ENCODE data around the gene C1QTNF1. TPM values are rescaled to one million over a fixed set of nuclear protein-coding genes. Genes with fewer than 3 reads are reported as not detected.

The C1QTNF1 gene
- total RNA-seq, 8 experiments from 2014 or later: 0.25 to 51.1 (median 2.7) TPM

DNA sequence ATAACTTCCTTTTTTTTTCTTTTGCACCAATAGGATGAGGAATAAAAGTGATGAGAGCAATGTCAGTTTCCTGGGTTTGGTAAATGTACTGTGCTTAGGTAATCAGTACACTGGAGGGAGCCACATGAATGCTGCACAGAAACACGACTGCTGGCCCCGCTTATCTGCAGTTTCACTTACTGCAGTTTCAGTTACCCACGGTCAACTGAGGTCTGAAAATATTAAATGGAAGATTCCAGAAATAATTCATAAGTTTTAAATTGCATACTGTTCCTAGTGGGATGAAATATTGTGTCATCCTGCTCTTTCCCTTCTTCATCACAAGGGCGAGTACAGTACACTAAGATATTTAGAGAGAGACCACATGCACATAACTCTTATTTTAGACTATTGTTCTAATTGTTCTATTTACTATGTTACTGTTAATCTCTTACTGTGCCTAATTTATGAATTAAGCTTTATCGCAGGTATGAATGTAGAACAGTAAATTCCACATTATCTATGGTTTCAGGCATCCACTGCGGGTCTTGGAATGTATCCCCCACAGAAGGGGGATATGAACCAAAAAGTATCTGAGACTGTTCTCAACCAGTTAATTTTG is 37.8 kb upstream of the C1QTNF1 start:
- in situ Hi-C loops (cut with MboI; ENCODE audit: low pct_unique_long_range_greater_than_20kb in 2 of 9, low sequenced_read_pairs in 9 of 9, unreplicated experiment in 9 of 9): no loop called here
- Histone ChIP-seq H3K27ac (no peak overlapping the region), H3K4me3 (no peak overlapping the region), H3K4me1 (replicated peaks in 1 of 2) (peaks cover 9 to 12% of the 10 kb centered on the region in 2 donors)
- peak in 7 of 8 experiments; percentile 30 to 68 (median 49) for ATAC-seq (replicated peaks in 6 of 8)
- WGBS, 10 experiments: 0 to 95% (median 81%) methylated on average over 1 to 6 of the region's 6 CpGs

DNA sequence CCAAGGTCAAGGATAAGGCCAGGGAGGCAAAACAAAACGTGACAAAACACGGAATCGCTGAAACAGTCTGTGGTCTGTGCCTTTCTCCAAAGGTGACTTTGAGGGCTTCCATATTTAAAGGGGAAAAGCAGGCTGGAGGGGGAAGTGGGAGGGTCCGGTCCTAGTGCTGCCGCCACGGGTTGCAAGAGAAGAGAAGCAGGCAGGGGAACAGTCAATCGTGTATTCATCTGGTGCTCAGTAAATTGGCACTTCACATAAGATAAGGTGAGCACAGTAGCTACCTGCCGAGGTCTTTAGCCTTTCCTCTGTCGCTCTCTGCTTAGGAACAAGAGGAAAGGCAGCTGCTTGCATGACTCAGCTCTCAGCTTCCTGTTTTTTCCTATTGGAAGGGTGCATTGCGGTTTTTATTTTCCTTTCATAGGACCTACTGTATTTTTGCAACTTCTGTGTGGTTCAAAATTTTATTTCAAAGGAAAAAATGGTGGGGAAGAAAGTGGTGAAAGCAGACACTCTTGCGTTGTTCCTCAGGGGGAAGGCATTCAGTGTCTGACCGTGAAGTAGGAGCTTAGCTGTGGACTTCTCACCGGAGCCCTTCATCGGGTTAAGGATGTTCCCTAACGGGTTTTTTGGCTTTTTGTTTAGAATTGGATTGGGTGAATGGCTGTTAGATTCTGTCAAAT is 37.2 kb upstream of the C1QTNF1 start:
- Histone ChIP-seq H3K4me3 (no peak overlapping the region), H3K4me1 (replicated peaks in 1 of 2) (peaks cover 8 to 9% of the 10 kb centered on the region in 2 donors), H3K27ac (no peak overlapping the region)
- peak; percentile 24 to 63 (median 50) for ATAC-seq (replicated peaks in 6 of 8)
- in situ Hi-C loops (cut with MboI; ENCODE audit: low pct_unique_long_range_greater_than_20kb in 2 of 9, low sequenced_read_pairs in 9 of 9, unreplicated experiment in 9 of 9): no loop called here
- 7 to 59% (median 37%) methylated on average over 5 to 12 of the region's 15 CpGs for WGBS, 10 experiments

DNA sequence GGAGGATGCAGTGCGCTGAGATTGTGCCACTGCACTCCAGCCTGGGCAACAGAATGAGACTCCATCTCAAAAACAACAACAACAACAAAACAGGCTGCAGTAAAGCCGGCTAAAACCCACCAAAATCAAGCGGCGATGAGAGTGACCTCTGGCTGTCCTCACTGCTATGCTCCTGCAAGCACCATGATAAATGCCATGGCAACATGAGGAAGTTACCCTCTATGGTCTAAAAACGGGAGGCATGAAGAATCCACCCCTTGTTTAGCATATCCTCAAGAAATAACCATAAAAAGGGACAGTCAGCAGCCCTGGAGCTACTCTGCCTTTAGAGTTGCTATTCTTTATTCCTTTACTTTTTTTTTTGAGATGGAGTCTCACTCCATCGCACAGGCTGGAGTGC is 35.8 kb upstream of the C1QTNF1 start:
- 72 to 100% (median 82%) methylated on average over 1 to 5 of the region's 6 CpGs; no CpG with 5 or more reads in 2 of the 10 experiments for WGBS, 10 experiments
- Histone ChIP-seq H3K4me1 (replicated peaks in 1 of 2) (peaks cover 8 to 9% of the 10 kb centered on the region in 2 donors), H3K4me3 (no peak overlapping the region), H3K27ac (no peak overlapping the region)
- ATAC-seq (replicated peaks in 6 of 8): peak in 3 of 8 experiments; percentile 10 to 44 (median 36)
- in situ Hi-C loops (cut with MboI; ENCODE audit: low pct_unique_long_range_greater_than_20kb in 2 of 9, low sequenced_read_pairs in 9 of 9, unreplicated experiment in 9 of 9): no loop called here

DNA sequence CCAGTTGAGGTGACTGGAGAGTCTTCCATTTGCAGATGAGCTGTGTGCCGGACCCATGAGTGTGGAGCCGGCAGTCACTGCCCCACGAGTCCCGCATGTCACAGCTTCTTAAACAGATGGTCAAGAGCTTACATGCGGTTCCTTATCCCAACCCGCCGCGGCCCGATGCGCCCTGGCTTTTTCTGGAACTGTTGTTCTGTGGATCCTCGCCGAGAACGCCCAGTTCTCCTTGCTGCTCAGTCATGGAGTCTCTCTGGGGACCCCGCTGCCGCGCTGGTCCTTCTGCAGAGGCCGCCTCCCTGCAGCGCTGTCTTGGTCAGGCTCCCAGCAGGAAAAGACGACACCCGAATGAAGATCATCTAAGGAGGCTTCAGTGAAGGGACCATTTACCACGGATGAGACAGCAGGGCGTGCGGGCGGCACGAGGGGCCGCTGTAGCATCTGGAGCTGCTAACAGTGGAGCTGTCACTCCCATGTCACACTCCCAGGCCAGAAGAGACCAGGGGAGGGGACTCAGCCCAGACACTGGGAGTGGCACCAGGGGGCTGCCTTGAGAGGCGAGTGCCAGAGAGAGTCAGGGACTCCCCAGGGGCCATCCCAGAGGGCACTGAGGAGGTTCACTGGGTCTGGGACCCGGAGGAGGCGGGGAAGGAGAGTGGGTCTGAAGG is 33.5 kb upstream of the C1QTNF1 start:
- H3K27ac ChIP-seq: no peak overlapping the region
- H3K4me3 ChIP-seq: no peak overlapping the region
- in situ Hi-C loops (cut with MboI; ENCODE audit: low pct_unique_long_range_greater_than_20kb in 2 of 9, low sequenced_read_pairs in 9 of 9, unreplicated experiment in 9 of 9): no loop called here
- WGBS, 10 experiments: 80 to 100% (median 97%) methylated on average over 2 to 18 of the region's 29 CpGs; no CpG with 5 or more reads in 3 of the 10 experiments
- ATAC-seq (replicated peaks in 6 of 8): no peak
- peaks cover 9 to 12% of the 10 kb centered on the region in 2 donors for H3K4me1 ChIP-seq (replicated peaks in 1 of 2)

DNA sequence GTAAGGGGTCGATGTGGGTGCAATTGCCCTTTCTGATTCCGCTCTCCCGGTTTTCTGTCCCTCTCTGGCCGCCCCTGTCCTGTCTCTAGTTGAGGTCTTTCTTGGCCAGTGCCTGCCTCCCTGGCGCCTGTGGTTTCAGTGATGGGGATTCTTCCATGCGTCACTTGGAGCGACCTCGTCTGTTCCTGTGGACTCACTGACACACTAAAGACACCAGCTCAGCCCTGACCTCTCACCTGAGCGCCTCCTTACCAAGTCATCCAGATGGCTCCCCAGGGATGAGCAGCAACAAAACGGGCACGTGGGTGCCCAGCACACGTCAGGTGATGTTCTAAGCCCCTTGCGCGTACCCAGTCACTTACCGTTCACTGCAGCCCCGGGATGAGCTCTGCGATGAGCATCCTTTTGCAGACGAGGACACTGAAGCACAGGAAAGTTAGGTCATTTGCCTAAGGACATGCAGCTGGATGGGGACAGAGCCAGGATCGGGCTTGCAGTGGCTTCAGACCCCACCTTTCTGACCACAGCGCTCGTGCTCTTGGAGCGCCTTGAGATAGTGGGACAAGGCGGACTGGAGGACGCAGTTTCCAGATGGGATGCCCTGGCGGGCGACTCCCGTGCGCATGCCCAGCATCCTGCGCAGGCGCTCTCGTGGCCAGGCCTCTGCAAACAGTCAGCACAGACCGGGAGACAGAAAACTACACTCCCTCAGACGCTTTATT is 32.8 kb upstream of the C1QTNF1 start:
- in situ Hi-C loops (cut with MboI; ENCODE audit: low pct_unique_long_range_greater_than_20kb in 2 of 9, low sequenced_read_pairs in 9 of 9, unreplicated experiment in 9 of 9): no loop called here
- WGBS, 10 experiments: 84 to 100% (median 92%) methylated on average over 2 to 13 of the region's 33 CpGs; no CpG with 5 or more reads in 2 of the 10 experiments
- peaks cover 7 to 12% of the 10 kb centered on the region in 2 donors for H3K4me1 ChIP-seq (replicated peaks in 1 of 2)
- peak in 1 of 8 experiments; percentile 22 for ATAC-seq (replicated peaks in 6 of 8)
- no peak overlapping the region for H3K4me3 ChIP-seq
- H3K27ac ChIP-seq: no peak overlapping the region

DNA sequence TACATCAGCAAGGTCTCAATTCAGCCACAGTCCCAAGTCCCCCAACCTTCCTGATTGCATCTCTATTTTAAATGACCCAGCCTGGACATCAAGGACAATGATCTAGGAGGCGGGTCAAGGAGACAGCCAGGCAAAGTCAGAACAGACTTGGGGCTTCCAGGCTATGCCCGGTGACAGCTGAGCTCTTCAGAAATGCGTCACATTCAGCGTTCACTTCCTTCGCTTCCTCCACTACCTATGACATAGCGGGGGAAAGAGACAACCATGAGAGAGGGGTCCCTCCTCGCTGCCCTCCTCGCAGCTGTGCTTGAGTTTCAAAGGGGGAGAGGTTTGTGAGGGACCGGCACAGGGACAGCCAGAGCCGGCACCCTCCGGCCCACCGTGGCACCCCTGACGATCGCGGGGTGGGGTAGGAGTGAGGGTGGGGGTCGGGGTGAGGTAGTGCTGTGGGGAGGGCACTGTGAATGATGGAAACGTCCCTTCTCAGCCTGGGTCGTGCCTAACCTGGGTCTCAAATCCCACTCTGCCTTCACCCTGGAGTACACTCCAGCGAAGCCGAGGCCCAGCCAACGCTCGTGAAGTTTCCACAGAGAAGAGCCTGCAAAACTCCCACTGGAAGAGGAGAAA is 31.9 kb upstream of the C1QTNF1 start:
- in situ Hi-C loops (cut with MboI; ENCODE audit: low pct_unique_long_range_greater_than_20kb in 2 of 9, low sequenced_read_pairs in 9 of 9, unreplicated experiment in 9 of 9): no loop called here
- Histone ChIP-seq H3K4me3 (no peak overlapping the region), H3K4me1 (replicated peaks in 1 of 2) (peaks cover 0 to 4% of the 10 kb centered on the region in 2 donors), H3K27ac (no peak overlapping the region)
- no peak for ATAC-seq (replicated peaks in 6 of 8)
- 89 to 100% (median 98%) methylated on average over 1 to 10 of the region's 22 CpGs; no CpG with 5 or more reads in 2 of the 10 experiments for WGBS, 10 experiments

DNA sequence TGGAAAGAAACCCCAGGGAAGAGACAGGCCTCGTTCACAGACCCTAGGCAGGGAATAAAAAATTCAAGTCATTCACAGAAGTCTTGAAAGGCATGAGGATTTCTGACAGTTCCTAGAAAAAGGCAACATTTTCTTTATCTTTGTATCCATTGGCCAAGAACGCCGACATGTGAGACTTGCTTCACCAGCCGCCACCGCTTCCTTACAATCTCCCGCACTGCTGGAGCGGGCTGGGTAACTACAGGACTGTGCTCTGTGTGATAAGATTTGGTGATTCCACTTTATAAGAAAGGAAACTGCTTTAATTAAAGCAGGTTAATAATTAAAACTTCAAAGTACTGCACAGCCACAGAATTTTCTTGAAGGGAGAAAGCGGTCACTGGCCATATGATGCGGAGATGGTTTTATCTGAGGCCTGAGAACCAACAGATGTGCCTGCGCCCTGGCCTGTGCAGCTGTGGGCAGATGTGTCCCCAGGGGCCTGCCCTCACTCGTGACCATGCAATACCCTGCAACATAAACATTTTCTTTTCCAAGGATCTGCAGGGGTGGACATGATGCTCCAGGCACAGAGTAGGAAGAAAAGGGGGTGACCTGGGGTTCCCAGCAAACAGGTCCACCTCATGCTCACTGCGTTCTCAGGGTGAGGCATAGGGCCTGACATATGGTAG is 31.3 kb upstream of the C1QTNF1 start:
- in situ Hi-C loops (cut with MboI; ENCODE audit: low pct_unique_long_range_greater_than_20kb in 2 of 9, low sequenced_read_pairs in 9 of 9, unreplicated experiment in 9 of 9): no loop called here
- Histone ChIP-seq H3K27ac (no peak overlapping the region), H3K4me3 (no peak overlapping the region), H3K4me1 (replicated peaks in 1 of 2) (peaks cover 0 to 4% of the 10 kb centered on the region in 2 donors)
- peak in 4 of 8 experiments; percentile 7 to 24 (median 12) for ATAC-seq (replicated peaks in 6 of 8)
- WGBS, 10 experiments: 42 to 100% (median 88%) methylated on average over 1 to 11 of the region's 12 CpGs; no CpG with 5 or more reads in 2 of the 10 experiments

DNA sequence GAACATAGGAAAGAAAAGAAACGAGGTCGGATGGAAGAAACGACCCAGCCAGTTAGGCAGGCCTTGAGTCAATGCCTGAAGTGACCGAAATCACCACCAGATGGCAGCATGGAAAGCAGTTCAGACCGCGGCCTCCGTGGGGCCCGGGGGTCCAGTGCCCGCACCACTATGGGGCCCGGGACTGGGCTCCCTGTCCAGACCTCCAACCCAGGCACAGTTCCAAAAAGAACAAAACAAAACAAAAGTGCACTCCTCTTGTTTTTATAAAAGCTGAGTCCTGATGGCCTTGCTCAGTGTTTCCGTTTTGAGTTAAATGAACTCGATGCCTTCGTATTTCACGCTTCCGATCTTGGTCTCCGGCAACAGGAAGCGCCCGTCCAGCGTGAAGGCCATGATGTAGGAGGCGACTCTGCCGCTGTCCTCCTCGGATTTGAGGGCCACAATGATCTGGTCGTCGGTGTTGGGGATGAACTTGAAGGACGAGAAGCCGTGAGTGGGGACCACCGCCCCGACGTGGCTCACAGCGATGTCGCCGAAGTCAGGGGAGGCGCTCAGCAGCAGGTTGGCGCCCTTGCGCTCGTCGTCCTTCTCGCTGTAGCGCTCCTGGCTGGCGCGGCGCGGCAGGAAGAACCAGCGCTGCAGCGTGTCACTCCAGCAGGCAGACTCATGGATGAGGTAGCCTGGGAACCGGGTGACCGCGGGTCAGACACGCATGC is 30.6 kb upstream of the C1QTNF1 start:
- peak; percentile 37 to 78 (median 50) for ATAC-seq (replicated peaks in 6 of 8)
- H3K4me1 ChIP-seq (replicated peaks in 1 of 2): peaks cover 0 to 4% of the 10 kb centered on the region in 2 donors
- no peak overlapping the region for H3K27ac ChIP-seq
- in situ Hi-C loops (cut with MboI; ENCODE audit: low pct_unique_long_range_greater_than_20kb in 2 of 9, low sequenced_read_pairs in 9 of 9, unreplicated experiment in 9 of 9): no loop called here
- no peak overlapping the region for H3K4me3 ChIP-seq
- WGBS, 10 experiments: 34 to 100% (median 77%) methylated on average over 4 to 20 of the region's 49 CpGs; no CpG with 5 or more reads in 2 of the 10 experiments

DNA sequence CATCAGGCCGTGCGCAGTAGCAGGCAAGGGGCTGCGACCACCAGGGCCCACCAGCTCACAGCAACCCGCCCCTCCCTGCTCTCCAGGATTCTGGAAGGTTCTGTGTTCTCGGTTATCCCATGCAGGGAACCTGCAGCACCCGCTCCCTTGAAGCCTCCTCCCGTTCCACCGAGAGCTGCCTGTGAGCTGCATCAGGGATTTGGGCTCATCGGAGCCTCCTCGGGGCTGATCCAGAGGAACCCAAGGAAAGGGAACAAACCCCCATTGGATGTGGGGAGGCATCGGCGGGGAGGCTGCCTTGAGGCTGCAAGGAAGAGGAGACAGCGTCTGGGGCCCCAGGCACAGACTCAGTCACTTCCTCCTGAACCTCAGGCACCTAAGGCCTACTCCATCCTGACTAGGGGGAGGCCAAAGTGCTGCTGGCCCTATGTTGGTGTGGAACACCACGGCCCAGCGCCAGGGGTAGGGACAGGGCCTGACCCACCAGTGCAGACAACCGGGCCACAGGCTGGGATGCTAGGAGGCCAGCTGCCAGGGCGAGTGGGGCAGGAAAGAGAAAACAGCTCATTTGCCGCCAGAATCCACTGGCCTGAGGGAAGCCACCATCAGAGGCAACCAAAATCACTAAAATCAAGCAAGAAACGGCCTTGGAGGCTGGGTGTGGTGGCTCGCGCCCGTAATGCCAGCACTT is 29.8 kb upstream of the C1QTNF1 start:
- no peak overlapping the region for H3K27ac ChIP-seq
- no peak for ATAC-seq (replicated peaks in 6 of 8)
- in situ Hi-C loops (cut with MboI; ENCODE audit: low pct_unique_long_range_greater_than_20kb in 2 of 9, low sequenced_read_pairs in 9 of 9, unreplicated experiment in 9 of 9): no loop called here

DNA sequence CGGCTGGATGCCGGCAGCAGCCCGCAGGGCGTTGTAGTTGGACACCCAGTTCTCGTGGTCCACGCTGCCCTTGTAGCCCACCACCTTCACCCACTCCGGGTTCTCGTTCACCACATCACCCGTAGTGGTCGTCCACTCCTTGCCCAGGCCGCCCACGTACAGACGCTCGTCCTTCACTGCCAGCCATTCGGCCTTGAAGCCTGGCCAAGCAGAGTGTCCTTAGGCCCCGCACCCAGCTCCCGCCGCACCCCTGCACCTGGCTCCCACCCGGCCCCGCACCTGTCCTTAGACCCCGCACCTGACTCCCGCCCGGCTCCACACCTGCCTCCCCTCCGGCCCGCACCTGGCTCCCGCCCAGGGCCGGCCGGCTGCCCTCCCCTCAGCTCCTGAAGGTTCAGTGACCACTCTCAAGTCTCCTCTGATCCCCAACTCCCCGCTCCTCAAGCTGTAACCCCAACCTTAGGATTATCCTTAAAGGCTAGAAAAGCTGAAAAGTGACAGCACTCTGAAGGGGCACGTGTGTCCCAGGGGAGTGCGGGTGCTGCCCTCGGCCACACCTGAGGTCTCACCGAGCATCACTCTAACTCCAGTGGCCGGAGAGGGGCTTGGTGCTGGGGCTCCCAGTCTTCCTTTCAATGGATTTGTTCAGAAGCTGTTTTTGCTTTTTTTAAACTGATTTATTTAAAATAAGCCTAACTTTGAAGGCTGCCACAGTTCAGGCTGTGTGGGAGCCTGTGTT is 28.8 kb upstream of the C1QTNF1 start:
- H3K4me1 ChIP-seq (replicated peaks in 1 of 2): peaks cover 0 to 4% of the 10 kb centered on the region in 2 donors
- no peak for ATAC-seq (replicated peaks in 6 of 8)
- in situ Hi-C loops (cut with MboI; ENCODE audit: low pct_unique_long_range_greater_than_20kb in 2 of 9, low sequenced_read_pairs in 9 of 9, unreplicated experiment in 9 of 9): no loop called here
- H3K27ac ChIP-seq: no peak overlapping the region
- no peak overlapping the region for H3K4me3 ChIP-seq
- 93 to 100% (median 100%) methylated on average over 1 to 6 of the region's 34 CpGs; no CpG with 5 or more reads in 5 of the 10 experiments for WGBS, 10 experiments

More for the DNA sequence above, 29.8 kb upstream of the C1QTNF1 start:
- H3K4me1 ChIP-seq (replicated peaks in 1 of 2): peaks cover 0 to 4% of the 10 kb centered on the region in 2 donors
- no peak overlapping the region for H3K4me3 ChIP-seq
- 75 to 100% (median 95%) methylated on average over 1 to 8 of the region's 22 CpGs; no CpG with 5 or more reads in 7 of the 10 experiments for WGBS, 10 experiments
